Chondrocyte (in vitro differentiated cells): Measurements from ENCODE around the gene MYBPC2. TPM values are rescaled to one million over a fixed set of nuclear protein-coding genes. Genes with fewer than 3 reads are reported as not detected.
"Not testable (repeated sequence)": the region's sequence is repeated elsewhere in the genome, so short reads cannot be mapped to it uniquely, and the experiment has no call there.

Experiments used
- DNase-seq: peaks from one replicate; pipeline ENCODE4 v3.0.0; 2021; ENCODE audit warnings: mixed read lengths, low spot score
- H3K27ac Mint-ChIP-seq: one replicate; pipeline ENCODE4 v1.8.0; 2021; ENCODE audit warnings: mild to moderate bottlenecking, moderate library complexity, mixed read lengths; ENCODE audit not compliant: unreplicated experiment
- H3K27me3 Mint-ChIP-seq: 2 replicates; pipeline ENCODE4 v1.8.0; 2021; ENCODE audit warnings: low read depth, mixed read lengths
- H3K36me3 Mint-ChIP-seq: 2 replicates; pipeline ENCODE4 v1.8.0; 2021; ENCODE audit warnings: low read depth, mixed read lengths
- H3K4me1 Mint-ChIP-seq: 2 replicates; pipeline ENCODE4 v1.8.0; 2021; ENCODE audit warnings: low read depth, mild to moderate bottlenecking, mixed read lengths
- H3K4me3 Mint-ChIP-seq: one replicate; pipeline ENCODE4 v1.8.0; 2021; ENCODE audit warnings: mild to moderate bottlenecking, moderate library complexity, mixed read lengths; ENCODE audit not compliant: unreplicated experiment
- H3K9me3 Mint-ChIP-seq: 2 replicates; pipeline ENCODE4 v1.8.0; 2021; ENCODE audit warnings: low read depth, mixed read lengths
- total RNA-seq: library from RNA; stranded (reverse); gene quantifications from 3 replicates; pipeline ENCODE4 v1.2.1, GENCODE V29; 2021
- TF ChIP-seq, protein P1 (sequence below): fragments of 200-600 bp; sonication (generic); IDR thresholded peaks from 2 replicates; pipeline ENCODE4 v1.5.0; 2021; ENCODE audit warnings: antibody characterized with exemption, mild to moderate bottlenecking, moderate library complexity

Gene MYBPC2
- total RNA-seq, 1 donor from 2014 or later: not detected

DNA sequence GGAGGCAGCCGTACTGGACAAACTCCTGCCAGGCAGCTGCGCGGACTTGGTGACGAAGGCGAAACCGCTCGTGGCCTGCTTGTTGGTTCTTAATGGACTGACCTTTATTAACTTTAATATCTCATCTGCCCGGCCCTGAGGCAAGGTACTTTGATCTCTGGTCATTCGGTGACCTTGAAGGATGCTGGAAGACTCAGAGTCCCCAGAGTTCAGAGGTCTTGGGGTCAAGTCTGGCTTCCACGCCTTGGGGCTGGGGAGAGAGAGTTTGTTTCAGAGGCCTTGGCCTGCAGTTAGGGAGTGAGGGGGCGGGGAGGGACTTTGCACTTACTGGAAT lies 34.0 kb downstream of the MYBPC2 start:
- no peaks in the 10 kb centered on the region for H3K4me1 Mint-ChIP-seq
- H3K36me3 Mint-ChIP-seq: no peaks in the 10 kb centered on the region
- peaks cover 4% of the 10 kb centered on the region for H3K27me3 Mint-ChIP-seq
- H3K4me3 Mint-ChIP-seq: no peak overlapping the region
- no peaks in the 10 kb centered on the region for H3K9me3 Mint-ChIP-seq
- no peak overlapping the region for H3K27ac Mint-ChIP-seq
- TF ChIP-seq, protein P1, sequence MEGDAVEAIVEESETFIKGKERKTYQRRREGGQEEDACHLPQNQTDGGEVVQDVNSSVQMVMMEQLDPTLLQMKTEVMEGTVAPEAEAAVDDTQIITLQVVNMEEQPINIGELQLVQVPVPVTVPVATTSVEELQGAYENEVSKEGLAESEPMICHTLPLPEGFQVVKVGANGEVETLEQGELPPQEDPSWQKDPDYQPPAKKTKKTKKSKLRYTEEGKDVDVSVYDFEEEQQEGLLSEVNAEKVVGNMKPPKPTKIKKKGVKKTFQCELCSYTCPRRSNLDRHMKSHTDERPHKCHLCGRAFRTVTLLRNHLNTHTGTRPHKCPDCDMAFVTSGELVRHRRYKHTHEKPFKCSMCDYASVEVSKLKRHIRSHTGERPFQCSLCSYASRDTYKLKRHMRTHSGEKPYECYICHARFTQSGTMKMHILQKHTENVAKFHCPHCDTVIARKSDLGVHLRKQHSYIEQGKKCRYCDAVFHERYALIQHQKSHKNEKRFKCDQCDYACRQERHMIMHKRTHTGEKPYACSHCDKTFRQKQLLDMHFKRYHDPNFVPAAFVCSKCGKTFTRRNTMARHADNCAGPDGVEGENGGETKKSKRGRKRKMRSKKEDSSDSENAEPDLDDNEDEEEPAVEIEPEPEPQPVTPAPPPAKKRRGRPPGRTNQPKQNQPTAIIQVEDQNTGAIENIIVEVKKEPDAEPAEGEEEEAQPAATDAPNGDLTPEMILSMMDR: no peak
- no peak for DNase-seq

GRCh38 chr19:50467566-50467965 lies 34.9 kb downstream of the MYBPC2 start:
- Mint-ChIP-seq H3K36me3 (no peaks in the 10 kb centered on the region), H3K4me3 (no peak overlapping the region), H3K9me3 (no peaks in the 10 kb centered on the region), H3K27me3 (peaks cover 4% of the 10 kb centered on the region), H3K27ac (no peak overlapping the region), H3K4me1 (no peaks in the 10 kb centered on the region)
- TF ChIP-seq, protein P1: no peak
- no peak for DNase-seq

DNA sequence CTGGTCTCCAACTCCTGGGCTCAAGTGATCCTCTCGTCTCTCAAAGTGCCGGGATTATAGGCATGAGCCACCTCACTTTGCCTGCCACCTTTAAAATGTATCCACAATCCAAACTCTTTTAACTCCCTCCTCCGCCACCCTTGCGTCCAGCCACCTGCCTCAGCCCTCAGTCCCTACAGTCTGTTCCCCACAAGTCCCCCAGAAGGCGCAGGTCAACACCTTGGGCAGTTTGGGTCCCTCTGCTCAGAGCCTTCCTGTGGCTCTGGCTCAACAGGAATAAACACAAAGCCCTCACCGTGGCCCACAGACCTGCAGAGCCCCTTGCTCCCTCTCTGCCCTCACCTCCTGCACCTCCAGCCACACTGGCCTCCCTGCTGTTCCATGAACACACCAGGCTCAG lies 36.1 kb downstream of the MYBPC2 start:
- Mint-ChIP-seq H3K4me3 (no peak overlapping the region), H3K36me3 (no peaks in the 10 kb centered on the region), H3K27me3 (peaks cover 4% of the 10 kb centered on the region), H3K9me3 (no peaks in the 10 kb centered on the region), H3K4me1 (no peaks in the 10 kb centered on the region), H3K27ac (no peak overlapping the region)
- DNase-seq: no peak
- TF ChIP-seq, protein P1: no peak

DNA sequence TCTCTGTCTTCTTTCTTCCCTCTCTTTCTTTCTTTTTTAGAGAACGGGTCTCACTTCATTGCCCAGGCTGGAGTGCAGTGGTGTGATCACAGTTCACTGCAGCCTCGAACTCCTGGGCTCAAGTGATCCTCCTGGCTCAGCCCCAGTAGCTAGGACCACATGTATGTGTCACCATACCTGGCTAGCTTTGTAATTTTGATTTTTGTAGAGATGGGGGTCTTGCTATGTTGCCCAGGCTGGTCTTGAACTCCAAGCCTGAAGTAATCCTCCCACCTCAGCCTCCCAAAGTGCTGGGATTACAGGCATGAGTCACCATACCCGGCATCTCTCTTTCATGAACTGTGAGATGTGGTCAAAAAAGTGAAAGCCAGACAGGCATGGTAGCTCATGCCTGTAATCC lies 40.6 kb downstream of the MYBPC2 start:
- not testable (repeated sequence) for H3K36me3 Mint-ChIP-seq, H3K4me3 Mint-ChIP-seq, H3K27ac Mint-ChIP-seq, H3K27me3 Mint-ChIP-seq, H3K9me3 Mint-ChIP-seq
- H3K4me1 Mint-ChIP-seq: peaks cover 16% of the 10 kb centered on the region
- peak; percentile 41 for DNase-seq

DNA sequence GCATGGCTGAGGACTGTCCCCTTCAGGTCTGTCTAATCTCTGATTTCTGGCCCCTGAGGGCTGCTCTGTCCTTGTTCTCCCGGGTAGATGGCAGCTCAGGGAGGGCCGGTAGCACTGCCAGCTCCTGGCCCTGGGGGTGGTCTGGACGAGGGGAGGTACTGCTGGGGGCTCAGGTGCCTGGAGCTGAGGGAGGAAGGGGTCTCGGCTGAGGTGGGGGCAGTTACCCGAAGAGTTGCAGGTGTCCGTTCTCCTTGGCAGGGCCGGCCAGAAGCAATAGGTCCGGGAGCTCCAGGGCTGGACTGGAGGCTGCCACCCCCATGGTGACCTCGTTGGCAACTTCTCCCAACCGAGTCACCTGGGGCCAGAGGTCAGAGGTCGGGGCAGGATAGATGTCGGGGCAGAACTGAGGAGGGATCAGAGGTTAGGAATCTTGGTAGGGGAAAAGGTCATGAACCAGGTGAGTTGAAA lies 42.4 kb downstream of the MYBPC2 start:
- H3K27me3 Mint-ChIP-seq: no peaks in the 10 kb centered on the region

DNA sequence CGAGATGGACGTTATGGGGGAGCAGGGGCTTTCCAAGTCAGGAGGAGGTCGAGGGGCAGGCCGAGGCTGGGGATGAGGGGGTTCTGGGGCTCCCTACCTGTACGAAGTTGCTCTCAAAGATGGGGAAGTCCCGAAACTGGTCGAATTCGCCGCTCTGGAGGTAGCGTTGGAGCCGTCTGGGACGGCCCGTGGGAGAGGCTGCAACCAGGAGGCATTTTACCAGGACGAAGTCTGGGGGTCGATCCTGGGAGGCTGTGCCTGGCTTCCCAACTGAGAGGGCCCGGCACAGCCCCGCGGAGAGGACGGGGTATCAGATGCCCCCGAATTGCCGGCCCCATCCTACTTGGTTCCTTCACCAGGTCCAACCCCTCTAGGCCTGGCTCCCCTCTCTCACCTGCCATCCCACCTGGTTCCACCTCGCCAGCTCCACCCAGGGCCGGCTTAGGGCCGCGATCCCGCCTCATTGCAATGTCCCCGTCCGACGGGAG lies 43.1 kb downstream of the MYBPC2 start:
- no peak for DNase-seq
- H3K4me3 Mint-ChIP-seq: peak overlapping the region; percentile 97
- peaks cover 18% of the 10 kb centered on the region for H3K4me1 Mint-ChIP-seq
- H3K27me3 Mint-ChIP-seq: no peaks in the 10 kb centered on the region
- H3K36me3 Mint-ChIP-seq: peaks cover 5% of the 10 kb centered on the region
- peak overlapping the region; percentile 41 for H3K27ac Mint-ChIP-seq
- TF ChIP-seq, protein P1: no peak
- H3K9me3 Mint-ChIP-seq: no peaks in the 10 kb centered on the region

More for the DNA sequence above, 42.4 kb downstream of the MYBPC2 start:
- TF ChIP-seq, protein P1: no peak
- peaks cover 4% of the 10 kb centered on the region for H3K36me3 Mint-ChIP-seq
- H3K9me3 Mint-ChIP-seq: no peaks in the 10 kb centered on the region
- peaks cover 18% of the 10 kb centered on the region for H3K4me1 Mint-ChIP-seq
- peak; percentile 83 for DNase-seq
- H3K27ac Mint-ChIP-seq: no peak overlapping the region
- peak overlapping the region; percentile 42 for H3K4me3 Mint-ChIP-seq
